WERI-Rb-1 (cell line): ENCODE data around the gene TTC7B.

Experiments
- DNase-seq: peaks from one replicate; pipeline ENCODE4 v3.0.0-alpha.2; 2020
- H3K27ac ChIP-seq: fragments of 250-450 bp; sonication (Bioruptor Pico); 2 replicates; pipeline ENCODE4 v1.5.1; 2020; ENCODE audit warnings: mild to moderate bottlenecking, moderate library complexity
- H3K27me3 ChIP-seq: fragments of 250-450 bp; sonication (Bioruptor Pico); 2 replicates; pipeline ENCODE4 v1.5.1; 2021; ENCODE audit warnings: mild to moderate bottlenecking, low read depth, moderate library complexity; ENCODE audit not compliant: insufficient read depth, severe bottlenecking
- H3K36me3 ChIP-seq: fragments of 250-450 bp; sonication (Bioruptor Pico); 2 replicates; pipeline ENCODE4 v1.5.1; 2020; ENCODE audit warnings: mild to moderate bottlenecking, moderate library complexity
- H3K4me3 ChIP-seq: 2 replicates; pipeline ENCODE4 v1.5.1; 2011; ENCODE audit warnings: low read depth, mild to moderate bottlenecking, control low read depth, low read length
- H3K9me3 ChIP-seq: fragments of 250-450 bp; sonication (Bioruptor Pico); 2 replicates; pipeline ENCODE4 v1.5.1; 2021; ENCODE audit warnings: mild to moderate bottlenecking, moderate library complexity; ENCODE audit not compliant: severe bottlenecking
- TF ChIP-seq, protein P1 (sequence below): IDR thresholded peaks from 2 replicates; pipeline ENCODE4 v1.5.1; 2011; ENCODE audit warnings: low read depth, mild to moderate bottlenecking, control low read depth, inconsistent platforms, low read length

The TTC7B gene

DNA sequence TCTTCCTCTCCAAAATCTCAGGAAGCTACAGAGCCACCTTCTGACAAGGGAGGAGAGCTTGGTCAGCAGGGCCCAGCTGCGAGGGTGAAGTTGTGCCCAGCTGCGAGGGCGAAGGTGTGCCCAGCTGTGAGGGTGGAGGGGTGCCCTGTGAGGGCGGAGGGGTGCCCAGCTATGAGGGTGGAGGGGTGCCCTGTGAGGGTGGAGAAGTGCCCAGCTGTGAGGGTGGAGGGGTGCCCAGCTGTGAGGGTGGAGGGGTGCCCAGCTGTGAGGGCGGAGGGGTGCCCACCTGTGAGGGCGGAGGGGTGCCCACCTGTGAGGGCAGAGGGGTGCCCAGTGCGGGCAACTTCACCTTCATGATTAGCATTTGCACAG is 20.4 kb upstream of the TTC7B start:
- Histone ChIP-seq H3K27me3 (no peaks in the 10 kb centered on the region), H3K4me3 (no peak overlapping the region), H3K9me3 (no peaks in the 10 kb centered on the region), H3K27ac (no peak overlapping the region), H3K36me3 (no peaks in the 10 kb centered on the region)
- TF ChIP-seq, protein P1, sequence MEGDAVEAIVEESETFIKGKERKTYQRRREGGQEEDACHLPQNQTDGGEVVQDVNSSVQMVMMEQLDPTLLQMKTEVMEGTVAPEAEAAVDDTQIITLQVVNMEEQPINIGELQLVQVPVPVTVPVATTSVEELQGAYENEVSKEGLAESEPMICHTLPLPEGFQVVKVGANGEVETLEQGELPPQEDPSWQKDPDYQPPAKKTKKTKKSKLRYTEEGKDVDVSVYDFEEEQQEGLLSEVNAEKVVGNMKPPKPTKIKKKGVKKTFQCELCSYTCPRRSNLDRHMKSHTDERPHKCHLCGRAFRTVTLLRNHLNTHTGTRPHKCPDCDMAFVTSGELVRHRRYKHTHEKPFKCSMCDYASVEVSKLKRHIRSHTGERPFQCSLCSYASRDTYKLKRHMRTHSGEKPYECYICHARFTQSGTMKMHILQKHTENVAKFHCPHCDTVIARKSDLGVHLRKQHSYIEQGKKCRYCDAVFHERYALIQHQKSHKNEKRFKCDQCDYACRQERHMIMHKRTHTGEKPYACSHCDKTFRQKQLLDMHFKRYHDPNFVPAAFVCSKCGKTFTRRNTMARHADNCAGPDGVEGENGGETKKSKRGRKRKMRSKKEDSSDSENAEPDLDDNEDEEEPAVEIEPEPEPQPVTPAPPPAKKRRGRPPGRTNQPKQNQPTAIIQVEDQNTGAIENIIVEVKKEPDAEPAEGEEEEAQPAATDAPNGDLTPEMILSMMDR = no peak
- DNase-seq = no peak

DNA sequence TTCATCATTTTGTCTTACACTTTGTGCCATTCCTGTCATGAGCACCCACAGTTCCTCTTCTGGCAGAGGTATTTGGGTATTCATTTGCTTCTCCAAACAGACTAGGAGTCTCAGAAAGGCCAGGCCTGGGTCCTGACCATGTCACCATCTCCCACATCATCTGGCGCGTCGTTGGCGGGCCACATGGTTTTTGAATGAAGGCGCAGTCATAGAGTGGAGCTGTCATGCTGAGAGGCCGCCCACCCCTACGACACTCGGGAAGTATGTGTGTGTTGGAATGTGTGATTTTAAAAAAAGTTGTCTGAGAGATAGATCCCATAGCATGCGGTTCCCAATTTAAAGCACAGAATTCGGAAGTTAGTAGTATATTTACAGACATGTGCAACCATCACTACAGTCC is 15.6 kb upstream of the TTC7B start:
- H3K9me3 ChIP-seq = no peaks in the 10 kb centered on the region
- H3K27ac ChIP-seq = no peak overlapping the region
- no peaks in the 10 kb centered on the region for H3K36me3 ChIP-seq
- DNase-seq = no peak
- no peaks in the 10 kb centered on the region for H3K27me3 ChIP-seq
- no peak overlapping the region for H3K4me3 ChIP-seq
- TF ChIP-seq, protein P1 = no peak

DNA sequence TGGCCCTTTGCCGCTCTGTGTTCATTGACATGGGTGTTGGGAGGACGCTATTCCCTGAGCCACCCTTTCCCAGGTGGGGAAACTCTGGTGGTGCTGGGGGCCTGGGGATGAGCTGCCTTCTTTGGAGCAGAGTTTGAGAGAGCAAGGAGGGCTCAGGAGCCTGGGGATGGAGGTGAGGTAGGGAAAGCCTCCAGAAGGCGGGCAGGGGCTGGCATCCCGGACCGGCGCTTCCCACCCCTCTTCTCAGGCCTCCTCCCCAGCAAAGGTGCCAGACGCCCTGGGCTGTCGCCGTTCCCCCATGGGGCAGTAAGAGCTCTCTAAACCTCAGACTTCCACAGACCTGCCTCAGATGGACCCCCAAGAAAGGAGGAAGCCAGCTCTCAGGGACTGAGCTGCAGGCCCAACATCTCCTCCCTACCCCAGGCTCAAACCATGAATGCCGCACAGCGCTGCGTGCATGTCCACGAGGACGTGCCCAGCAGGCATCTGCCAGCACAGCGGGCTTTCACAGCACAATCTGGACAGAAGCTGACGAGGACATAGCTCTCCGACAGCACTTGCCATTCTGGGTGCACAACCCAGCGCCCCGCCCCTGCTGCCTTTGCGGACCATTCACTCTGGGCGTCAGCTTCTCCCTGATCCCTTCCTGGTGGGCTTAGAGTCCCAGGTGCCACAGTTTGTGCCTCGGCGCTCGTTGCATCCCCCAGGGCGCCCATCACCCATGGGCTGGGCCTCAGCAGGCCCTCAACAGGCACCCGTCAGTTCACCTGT is 14.9 kb upstream of the TTC7B start:
- Histone ChIP-seq H3K27me3 (no peaks in the 10 kb centered on the region), H3K27ac (no peak overlapping the region), H3K9me3 (no peaks in the 10 kb centered on the region), H3K36me3 (no peaks in the 10 kb centered on the region), H3K4me3 (no peak overlapping the region)
- TF ChIP-seq, protein P1 = no peak
- DNase-seq = no peak

DNA sequence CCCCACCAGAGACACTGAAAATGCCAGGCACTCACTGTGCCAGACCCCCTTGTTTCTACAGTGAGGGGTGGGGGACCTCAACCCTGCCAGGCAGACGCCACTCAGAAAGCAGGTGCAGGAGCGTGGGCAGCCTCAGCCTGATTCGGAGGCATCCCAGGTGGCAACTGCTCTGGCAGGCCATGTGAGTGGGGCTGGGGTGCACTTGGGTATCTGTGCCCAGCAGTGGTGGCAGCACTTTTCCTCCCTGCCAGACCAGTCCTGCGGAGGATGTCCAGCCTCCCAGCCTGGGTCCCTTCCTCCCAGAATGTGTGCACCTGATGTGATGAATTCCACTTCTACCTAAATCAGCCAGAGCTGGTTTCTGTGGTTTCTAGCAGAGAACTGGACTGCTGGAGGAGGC is 13.4 kb upstream of the TTC7B start:
- Histone ChIP-seq H3K36me3 (no peaks in the 10 kb centered on the region), H3K4me3 (no peak overlapping the region), H3K9me3 (peaks cover 6% of the 10 kb centered on the region), H3K27me3 (no peaks in the 10 kb centered on the region), H3K27ac (no peak overlapping the region)
- no peak for DNase-seq
- TF ChIP-seq, protein P1 = no peak

DNA sequence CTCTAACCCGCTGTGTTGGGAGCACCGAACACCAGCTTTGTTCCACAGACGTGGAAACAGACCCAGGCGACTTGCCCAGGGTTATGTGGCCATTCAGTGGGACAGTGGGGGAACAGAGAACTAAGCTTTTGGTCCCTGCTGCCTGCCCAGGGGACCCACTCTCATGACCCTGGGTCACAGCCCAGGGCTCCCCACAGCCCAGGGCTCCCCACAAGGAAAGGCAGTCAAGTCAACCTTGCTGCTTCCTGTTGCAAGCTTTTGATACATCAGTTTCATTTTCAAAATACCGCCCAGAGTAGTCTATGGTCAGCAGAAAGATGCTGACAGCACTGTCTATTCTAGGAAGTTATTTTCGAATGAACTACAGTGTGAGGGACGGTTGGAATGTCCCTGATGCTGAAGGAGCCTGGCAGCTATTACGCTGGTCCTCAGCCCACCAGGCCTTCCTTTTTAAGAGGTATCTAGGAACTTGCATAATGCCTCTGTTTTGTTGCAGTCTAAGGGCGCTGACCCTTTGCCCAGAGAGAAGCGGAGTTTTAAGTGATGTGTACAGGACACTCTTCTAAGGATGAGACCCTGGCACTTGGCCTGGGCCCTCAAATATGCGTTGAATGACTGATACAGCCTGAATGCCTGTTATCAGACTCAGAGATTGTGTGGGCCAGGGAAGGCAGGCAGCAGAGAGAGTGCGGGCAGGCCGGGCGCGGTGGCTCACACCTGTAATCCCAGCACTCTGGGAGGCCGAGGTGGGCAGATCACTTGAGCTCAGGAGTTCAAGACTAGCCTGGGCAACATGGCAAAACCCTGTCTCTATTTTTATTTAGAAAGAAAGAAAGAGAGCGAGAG is 12.6 kb upstream of the TTC7B start:
- Histone ChIP-seq H3K36me3 (no peaks in the 10 kb centered on the region), H3K9me3 (peaks cover 9% of the 10 kb centered on the region), H3K4me3 (no peak overlapping the region), H3K27me3 (no peaks in the 10 kb centered on the region), H3K27ac (no peak overlapping the region)
- TF ChIP-seq, protein P1 = no peak
- no peak for DNase-seq
